T-helper 2 cell treated with Interferon-gamma antibody and Interleukin-4, amounts not matched to agents 5 μg/mL and 100 μg/mL, for 36 hours (primary cell): Measurements from ENCODE around the gene NTN4.

Experiments used
- DNase-seq: peaks from one replicate; pipeline ENCODE4 v3.0.0; 2021; ENCODE audit warnings: low spot score
- H3K27ac Mint-ChIP-seq: one replicate; pipeline ENCODE4 v1.8.0; 2021; ENCODE audit warnings: mild to moderate bottlenecking, mixed read lengths
- H3K27me3 Mint-ChIP-seq: one replicate; pipeline ENCODE4 v1.8.0; 2021; ENCODE audit warnings: low read depth, mixed read lengths
- H3K36me3 Mint-ChIP-seq: one replicate; pipeline ENCODE4 v1.8.0; 2021; ENCODE audit warnings: low read depth, mixed read lengths
- H3K4me1 Mint-ChIP-seq: one replicate; pipeline ENCODE4 v1.8.0; 2021; ENCODE audit warnings: low read depth, mixed read lengths
- H3K4me3 Mint-ChIP-seq: one replicate; pipeline ENCODE4 v1.8.0; 2022; ENCODE audit warnings: mild to moderate bottlenecking, moderate library complexity, mixed read lengths
- H3K9me3 Mint-ChIP-seq: one replicate; pipeline ENCODE4 v1.8.0; 2021; ENCODE audit warnings: mixed read lengths

NTN4 gene

DNA sequence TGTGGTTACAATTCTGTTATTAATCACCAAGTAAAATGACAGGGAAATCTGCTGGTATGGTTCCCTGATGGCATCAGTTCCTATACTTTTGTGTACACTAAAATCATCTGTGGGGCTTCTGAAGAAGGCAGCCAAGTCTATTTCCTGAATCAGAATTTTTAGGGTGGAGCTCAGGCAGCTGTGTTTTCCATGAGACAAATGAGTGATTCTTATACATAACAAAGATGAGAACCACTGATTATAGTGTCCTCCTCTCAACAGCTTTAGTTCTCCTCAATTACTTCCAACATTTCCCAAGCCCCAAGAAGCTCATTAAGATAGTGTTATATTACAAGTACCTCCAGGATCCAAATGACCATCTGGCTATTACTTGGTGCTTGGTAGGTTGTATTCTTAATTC, 174.8 kb downstream of the NTN4 start:
- no peaks in the 10 kb centered on the region for H3K27me3 Mint-ChIP-seq
- H3K4me1 Mint-ChIP-seq: no peaks in the 10 kb centered on the region
- H3K9me3 Mint-ChIP-seq: no peaks in the 10 kb centered on the region
- no peaks in the 10 kb centered on the region for H3K36me3 Mint-ChIP-seq
- no peak overlapping the region for H3K4me3 Mint-ChIP-seq
- no peak for DNase-seq
- H3K27ac Mint-ChIP-seq: no peak overlapping the region

DNA sequence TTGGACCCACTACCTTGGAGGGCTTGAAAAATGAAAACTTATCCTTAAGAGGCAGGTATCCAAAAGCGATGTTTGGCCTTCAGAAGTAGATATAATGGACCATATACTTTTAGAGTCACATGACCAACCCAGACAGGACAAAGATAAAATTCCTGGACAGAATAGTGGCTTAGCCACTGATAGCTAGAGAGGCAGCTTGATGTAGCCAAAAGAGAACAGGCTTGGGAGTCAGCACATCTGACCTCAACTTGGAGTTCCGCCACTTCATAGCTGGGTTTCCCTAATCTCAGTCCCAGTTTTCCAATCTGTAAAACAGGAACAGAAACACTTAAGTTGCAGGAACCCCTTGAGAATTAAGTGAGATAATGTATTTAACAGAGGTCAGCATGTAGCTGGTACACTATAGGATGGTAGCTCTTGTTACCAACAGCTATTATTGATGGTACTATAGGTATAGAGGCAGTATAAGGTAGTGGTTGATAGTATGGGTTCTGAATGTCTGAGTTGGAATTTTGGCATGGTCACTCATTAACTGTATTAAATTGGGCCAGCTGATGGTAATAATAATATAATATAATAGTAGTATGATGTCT, 176.1 kb downstream of the NTN4 start:
- Mint-ChIP-seq H3K27me3 (no peaks in the 10 kb centered on the region), H3K4me3 (no peak overlapping the region), H3K36me3 (no peaks in the 10 kb centered on the region), H3K27ac (no peak overlapping the region), H3K9me3 (no peaks in the 10 kb centered on the region), H3K4me1 (no peaks in the 10 kb centered on the region)
- DNase-seq: no peak

DNA sequence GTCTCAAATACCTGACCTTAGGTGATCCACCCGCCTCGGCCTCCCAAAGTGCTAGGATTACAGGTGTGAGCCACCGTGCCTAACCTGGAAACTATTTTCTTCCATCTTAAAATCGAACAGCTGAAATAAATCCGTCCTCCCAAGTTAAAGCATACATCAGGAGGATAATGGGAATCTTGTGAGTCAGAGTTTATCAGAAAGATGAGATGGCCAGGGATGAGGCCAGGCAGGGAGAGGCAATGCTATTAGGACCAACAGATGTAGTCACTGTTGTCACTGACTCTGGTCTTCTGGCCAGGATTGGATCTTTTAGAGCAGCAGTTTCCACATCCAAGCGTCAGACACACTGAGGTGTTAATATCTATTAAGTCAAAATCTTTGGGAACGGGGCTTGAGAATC, 177.5 kb downstream of the NTN4 start:
- Mint-ChIP-seq H3K36me3 (no peaks in the 10 kb centered on the region), H3K27me3 (peaks cover 3% of the 10 kb centered on the region), H3K9me3 (no peaks in the 10 kb centered on the region), H3K4me3 (no peak overlapping the region), H3K27ac (no peak overlapping the region), H3K4me1 (no peaks in the 10 kb centered on the region)
- no peak for DNase-seq

DNA sequence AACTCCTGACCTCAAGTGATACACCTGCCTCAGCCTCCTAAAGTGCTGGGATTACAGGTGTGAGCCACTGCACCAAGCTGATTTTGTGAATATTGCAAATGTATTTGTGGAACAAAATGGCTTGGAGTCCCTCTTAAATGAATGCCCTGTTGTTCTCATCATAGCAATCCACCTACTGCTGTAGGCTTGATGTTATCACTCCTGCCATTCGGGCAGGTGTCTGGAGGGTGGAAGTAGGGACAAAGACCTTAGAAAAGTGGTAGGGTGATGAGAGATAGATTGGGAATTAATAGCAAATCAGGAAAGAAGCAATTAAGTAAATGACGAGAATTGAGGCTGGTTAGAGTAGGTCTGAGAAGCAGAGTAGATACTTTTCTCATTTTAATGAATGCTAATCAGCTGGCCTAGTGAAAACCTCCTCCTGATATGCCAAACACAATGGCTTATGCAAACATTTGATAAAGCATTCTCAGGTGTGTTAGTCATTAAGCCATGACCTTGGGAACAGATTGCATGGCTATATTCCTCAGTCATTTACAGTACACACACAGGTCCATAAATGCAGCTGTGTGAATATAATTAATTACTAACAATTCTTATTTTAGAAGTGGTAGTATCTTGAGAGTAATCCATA, 178.8 kb downstream of the NTN4 start:
- no peak overlapping the region for H3K27ac Mint-ChIP-seq
- H3K27me3 Mint-ChIP-seq: peaks cover 5% of the 10 kb centered on the region
- DNase-seq: no peak
- no peaks in the 10 kb centered on the region for H3K4me1 Mint-ChIP-seq
- H3K9me3 Mint-ChIP-seq: no peaks in the 10 kb centered on the region
- H3K4me3 Mint-ChIP-seq: no peak overlapping the region
- no peaks in the 10 kb centered on the region for H3K36me3 Mint-ChIP-seq

DNA sequence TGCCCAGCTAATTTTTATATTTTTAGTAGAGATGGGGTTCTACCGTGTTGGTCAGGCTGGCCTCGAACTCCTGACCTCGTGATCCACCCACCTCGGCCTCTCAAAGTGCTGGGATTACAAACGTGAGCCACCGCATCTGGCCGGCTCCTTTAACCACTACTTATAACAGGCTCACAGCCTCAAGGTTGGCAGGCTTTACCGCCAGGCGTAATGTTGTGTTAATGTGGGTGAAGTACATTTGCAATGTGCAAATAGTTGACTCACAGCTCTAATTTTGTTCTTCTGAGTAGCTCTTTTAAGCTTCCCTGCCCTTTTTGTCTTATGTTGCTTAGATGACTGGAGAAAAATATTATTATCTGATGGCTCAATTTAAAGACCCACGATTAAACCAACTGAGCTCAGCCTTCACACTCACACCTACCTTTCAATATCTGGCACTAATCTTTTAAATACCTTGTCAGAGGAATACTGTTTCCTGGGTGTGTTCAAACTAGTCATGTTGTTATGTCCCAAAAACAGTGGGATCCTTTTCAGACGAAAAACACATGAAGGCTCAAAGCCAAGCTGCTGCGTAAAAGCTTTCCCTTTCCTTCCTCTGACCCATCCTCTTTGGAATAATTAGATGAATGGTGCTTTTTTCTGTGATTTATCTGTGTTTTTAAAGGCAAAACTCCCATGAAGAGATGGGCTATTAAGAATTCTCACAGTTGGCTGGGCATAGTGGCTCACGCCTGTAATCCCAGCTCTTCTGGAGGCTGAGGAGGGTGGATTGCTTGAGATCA, 182.1 kb downstream of the NTN4 start:
- Mint-ChIP-seq H3K36me3 (no peaks in the 10 kb centered on the region), H3K27me3 (peaks cover 9% of the 10 kb centered on the region), H3K9me3 (no peaks in the 10 kb centered on the region), H3K4me1 (no peaks in the 10 kb centered on the region), H3K27ac (no peak overlapping the region), H3K4me3 (no peak overlapping the region)
- DNase-seq: no peak
